Measurements from ENCODE around the gene METTL21A. TPM values are rescaled to one million over a fixed set of nuclear protein-coding genes. Genes with fewer than 3 reads are reported as not detected.
"Not testable (repeated sequence)": the region's sequence is repeated elsewhere in the genome, so short reads cannot be mapped to it uniquely, and the experiment has no call there.

Gene METTL21A
- total and polyA plus RNA-seq, 9 of the 15 experiments (the other 6 are each of a cell fraction or from before 2014, with no cell fraction given) = 9.1 to 46.5 (median 37.4) TPM

DNA sequence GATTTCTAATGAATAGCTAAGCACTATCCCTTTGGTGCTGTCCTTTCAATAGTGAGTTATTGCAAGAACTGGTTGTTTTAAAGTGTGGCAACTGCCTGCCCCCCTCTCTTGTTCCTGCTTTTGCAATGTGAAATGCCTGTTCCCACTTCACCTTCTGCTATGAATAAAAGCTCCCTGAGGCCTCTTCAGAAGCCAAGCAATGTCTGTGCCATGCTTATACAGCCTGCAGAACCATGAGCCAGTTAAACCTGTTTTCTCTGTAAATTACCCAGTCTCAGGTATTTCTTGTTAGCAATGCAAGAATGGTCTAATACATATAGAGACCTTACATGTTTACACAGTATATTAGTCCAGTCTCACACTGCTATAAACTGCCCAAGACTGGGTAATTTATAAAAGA, 15.0 kb upstream of the METTL21A start (continued):
- TF ChIP-seq ZNF609 (CRISPR knock-in tag; IDR thresholded peaks at IDR 0.05; ENCODE audit: borderline replicate concordance) (no peak), PHF21A (IDR thresholded peaks at IDR 0.05; ENCODE audit: borderline replicate concordance, low read depth) (no peak), ZNF212 (CRISPR knock-in tag; IDR thresholded peaks at IDR 0.05) (no peak), CEBPG (CRISPR knock-in tag; IDR thresholded peaks at IDR 0.05) (no peak), CEBPG (tag; conservative IDR thresholded peaks at IDR 0.05 in 1 of 2, IDR thresholded peaks at IDR 0.05 in 1 of 2) (no peak), GTF2A2 (tag; IDR thresholded peaks at IDR 0.05) (no peak)
- TF ChIP-seq, protein P1, sequence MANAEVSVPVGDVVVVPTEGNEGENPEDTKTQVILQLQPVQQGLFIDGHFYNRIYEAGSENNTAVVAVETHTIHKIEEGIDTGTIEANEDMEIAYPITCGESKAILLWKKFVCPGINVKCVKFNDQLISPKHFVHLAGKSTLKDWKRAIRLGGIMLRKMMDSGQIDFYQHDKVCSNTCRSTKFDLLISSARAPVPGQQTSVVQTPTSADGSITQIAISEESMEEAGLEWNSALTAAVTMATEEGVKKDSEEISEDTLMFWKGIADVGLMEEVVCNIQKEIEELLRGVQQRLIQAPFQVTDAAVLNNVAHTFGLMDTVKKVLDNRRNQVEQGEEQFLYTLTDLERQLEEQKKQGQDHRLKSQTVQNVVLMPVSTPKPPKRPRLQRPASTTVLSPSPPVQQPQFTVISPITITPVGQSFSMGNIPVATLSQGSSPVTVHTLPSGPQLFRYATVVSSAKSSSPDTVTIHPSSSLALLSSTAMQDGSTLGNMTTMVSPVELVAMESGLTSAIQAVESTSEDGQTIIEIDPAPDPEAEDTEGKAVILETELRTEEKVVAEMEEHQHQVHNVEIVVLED (CRISPR knock-in tag; IDR thresholded peaks at IDR 0.05) = no peak

DNA sequence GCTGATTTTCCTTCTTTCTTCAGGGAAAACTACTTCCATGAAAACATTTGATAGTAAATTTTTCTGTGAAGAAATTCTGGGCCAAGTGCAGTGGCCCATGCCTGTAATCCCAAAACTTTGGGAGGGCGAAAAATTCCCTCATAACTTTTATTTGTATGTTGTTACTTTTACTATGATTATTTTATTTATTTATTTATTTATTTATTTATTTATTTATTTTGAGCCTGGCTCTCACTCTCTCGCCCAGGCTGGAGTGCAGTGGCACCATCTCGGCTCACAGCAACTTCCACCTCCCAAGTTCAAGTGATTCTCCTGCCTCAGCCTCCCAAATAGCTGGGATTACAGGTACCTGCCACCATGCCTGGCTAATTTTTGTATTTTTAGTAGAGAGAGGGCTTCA, 14.1 kb upstream of the METTL21A start:
- H3K4me1 ChIP-seq (replicated peaks in 1 of 2; ENCODE audit: control insufficient read depth in 2 of 2, insufficient read depth in 2 of 2, low read length in 2 of 2); POLR2A ChIA-PET; H3K36me3 ChIP-seq (ENCODE audit: control insufficient read depth, insufficient read depth, low read length); H3K79me2 ChIP-seq (ENCODE audit: control insufficient read depth, insufficient read depth, low read length); H3K9ac ChIP-seq (ENCODE audit: insufficient read depth in 1 of 2, low read depth in 2 of 2, low read length in 2 of 2); H3K9me3 ChIP-seq (replicated peaks; ENCODE audit: control insufficient read depth, insufficient read depth, low read depth, low read length); H3K27me3 ChIP-seq (ENCODE audit: control insufficient read depth in 2 of 2, insufficient read depth in 2 of 2, low read length in 2 of 2); BruUV-seq (replicated peaks); CTCF ChIA-PET (ENCODE audit: low intra/inter-chr PET ratio); FAIRE-seq; H3K9me1 ChIP-seq (ENCODE audit: control insufficient read depth, insufficient read depth, low read length); ATAC-seq; DNase-seq (ENCODE audit: extremely low read depth in 1 of 4, low spot score in 3 of 4); in situ Hi-C loops (cut with MboI); H2AFZ ChIP-seq (ENCODE audit: low read depth, low read length); H3K4me3 ChIP-seq; H4K20me1 ChIP-seq (replicated peaks; ENCODE audit: control insufficient read depth, insufficient read depth, low read length); H3K4me2 ChIP-seq (ENCODE audit: insufficient read depth, low read length); H3K27ac ChIP-seq (ENCODE audit: extremely low read depth, low read depth, low read length); intact Hi-C loops (cut with micrococcal nuclease): not testable (repeated sequence)
- 40% methylated on average over 3 of the region's 3 CpGs for WGBS (ENCODE audit: insufficient coverage, low coverage, missing lambda C conversion rate)

Measured in K562 (cell line).